Left hindlimb (tissue), 1 donor: Measurements from ENCODE around the gene FAM177B.

Experiments
- DNase-seq: peaks from one replicate; pipeline ENCODE4 v3.0.0-alpha.2; 2018

The FAM177B gene

DNA sequence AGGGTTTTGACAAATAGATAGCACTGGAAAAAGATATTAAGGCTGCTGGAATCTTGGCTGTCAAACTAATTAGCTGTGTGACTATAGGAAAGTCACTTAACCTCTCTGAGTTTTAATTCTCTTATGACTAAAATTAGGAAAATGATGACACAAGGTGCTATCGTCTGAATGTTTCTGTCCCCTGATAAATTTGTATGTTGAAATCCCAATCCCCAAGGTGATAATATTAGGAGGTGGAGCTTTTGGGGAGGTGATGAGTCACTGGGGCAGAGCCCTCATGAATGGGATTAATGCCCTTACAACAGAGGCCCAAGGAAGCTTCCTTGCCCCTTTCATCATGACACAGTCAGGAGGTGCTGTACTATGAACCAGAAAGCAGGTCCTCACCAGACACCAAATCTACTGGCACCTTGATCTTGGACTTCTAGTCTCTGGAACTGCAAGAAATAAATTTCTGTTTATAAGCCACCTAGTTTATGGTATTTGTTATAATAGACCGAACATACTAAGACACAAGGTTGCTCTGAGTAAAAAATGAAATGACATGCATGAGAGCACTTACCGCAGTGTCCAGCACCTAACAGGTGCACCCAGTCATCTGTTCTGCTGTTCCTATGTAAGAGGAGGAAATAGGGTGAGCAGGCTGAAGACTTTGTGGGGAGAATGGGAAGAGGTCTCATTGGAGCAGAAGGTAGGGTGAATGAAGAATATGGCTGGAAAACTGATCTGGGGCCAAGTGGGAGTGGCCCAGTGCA, 51.6 kb downstream of the FAM177B start:
- DNase-seq, result no peak

GRCh38 chr1:222790115-222790514, 53.1 kb downstream of the FAM177B start:
- DNase-seq, result no peak

DNA sequence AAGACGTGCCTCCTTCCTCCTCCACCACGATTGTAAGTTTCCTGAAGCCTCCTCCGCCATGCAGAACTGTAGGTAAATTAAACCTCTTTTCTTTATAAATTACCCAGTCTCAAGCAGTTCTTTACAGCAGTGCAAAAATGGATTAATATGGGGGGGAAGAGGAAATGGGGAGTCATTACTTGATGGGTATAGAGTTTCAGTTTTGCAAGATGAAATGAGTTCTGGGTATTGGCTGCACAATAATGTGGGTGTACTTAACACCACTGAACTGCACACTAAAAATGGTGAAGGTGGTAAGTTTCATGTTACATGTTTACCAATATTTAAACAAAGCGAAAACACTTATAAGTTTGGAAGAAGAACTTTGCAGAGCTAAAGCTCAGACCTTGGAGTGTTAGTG, 53.5 kb downstream of the FAM177B start:
- no peak for DNase-seq

DNA sequence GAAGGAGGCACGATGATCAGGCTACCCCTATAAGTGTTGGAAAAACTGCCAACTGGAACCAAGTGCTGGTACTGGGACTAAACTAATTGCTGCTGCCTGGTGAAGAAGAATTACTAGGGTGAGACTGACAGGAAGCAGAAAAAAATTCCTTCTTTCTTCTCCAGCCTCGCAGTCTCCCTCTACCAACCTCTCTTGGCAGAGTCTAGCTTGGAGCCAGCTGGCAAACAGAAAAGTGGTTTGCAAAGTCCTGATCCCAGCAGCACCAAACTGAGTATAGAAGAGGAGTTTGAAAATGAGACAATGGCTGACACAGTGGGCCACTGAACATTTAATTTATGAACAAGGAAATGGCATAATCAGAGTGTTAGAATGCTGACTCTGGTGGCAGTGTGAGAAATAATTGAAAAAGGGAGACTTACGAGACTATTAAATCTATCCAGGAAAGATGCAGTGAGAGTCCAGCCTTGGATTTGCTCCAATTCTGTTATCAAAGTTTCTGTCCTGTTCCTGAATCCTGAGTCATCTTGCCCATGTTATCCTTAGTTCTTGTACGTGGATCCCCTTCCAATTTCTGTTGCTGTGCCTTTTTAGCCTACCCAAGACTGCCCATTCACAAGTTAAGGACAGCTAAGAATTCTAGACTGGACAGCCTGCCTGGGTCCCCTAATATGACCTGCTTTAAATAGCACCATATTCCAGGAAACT, 54.2 kb downstream of the FAM177B start:
- no peak for DNase-seq

DNA sequence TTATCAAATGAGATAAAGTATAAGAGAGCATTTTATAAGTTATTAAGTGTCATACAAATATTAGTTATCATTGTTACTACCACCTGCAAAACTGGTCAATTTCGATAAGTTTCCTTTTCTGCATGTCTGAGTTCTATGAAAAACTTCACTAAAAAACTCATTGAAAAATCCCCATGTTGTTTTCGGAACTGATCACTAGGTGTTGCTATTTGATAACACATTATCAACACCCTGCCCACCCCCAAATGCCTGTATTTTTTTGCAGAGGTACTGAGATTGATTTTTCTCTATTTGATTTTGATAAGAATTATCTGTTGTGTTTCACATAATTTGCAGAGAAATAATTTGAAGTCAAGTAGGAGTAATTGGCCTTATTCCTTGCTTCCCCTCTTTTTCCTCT, 55.7 kb downstream of the FAM177B start:
- no peak for DNase-seq

GRCh38 chr1:222794656-222795474, 57.9 kb downstream of the FAM177B start:
- DNase-seq, result no peak

- no peak for DNase-seq
Observed at GRCh38 chr1:222798116-222798515, 61.1 kb downstream of the FAM177B start.

DNA sequence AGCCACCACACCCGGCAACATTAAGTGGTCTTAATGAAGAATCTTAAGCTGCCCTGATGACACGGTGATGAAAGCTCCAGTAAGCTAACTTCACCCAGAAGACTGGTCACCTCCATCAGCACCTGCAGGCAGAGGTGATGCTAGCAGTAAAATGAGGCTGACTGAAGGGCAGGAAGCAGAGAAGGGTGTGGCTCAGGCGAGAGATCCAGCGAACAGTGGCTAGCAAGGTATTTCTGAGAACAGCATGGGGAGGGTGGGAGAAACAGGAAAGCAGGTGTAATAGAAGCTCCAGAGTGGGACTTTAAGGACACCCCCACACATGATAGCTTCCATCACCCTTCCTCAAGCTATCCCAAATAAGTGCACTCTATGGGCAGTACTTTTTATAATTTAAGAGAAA, 62.0 kb downstream of the FAM177B start:
- DNase-seq, result no peak
